ENCODE results near the gene PTCD2. TPM values are rescaled to one million over a fixed set of nuclear protein-coding genes. Genes with fewer than 3 reads are reported as not detected.
"Not testable (repeated sequence)": the region's sequence is repeated elsewhere in the genome, so short reads cannot be mapped to it uniquely, and the experiment has no call there.

PTCD2 gene
- total RNA-seq, 2 donors from 2014 or later = 9.1 to 14.8 TPM

DNA sequence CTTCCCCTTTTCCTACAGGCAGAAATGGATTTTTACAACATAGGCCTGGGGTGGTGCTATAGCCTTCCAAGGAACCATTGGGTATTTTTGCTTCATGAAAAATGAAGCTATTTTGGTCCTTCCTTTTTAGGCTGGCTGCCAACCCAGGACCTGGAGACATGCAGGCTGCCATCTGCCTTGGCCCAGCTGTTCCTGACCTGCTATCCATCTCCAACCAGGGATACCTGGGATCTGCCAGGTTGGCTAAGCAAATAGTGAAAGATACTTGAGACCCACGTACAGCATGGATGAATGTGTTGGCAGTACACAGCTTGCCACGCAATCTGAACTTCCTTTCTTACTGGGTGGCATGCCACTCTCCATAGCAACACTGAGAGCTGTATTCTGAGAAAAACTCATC, 31.2 kb upstream of the PTCD2 start:
- Mint-ChIP-seq H3K4me3 (no peak overlapping the region), H3K9me3 (no peaks in the 10 kb centered on the region), H3K27me3 (no peaks in the 10 kb centered on the region), H3K27ac (no peak overlapping the region), H3K36me3 (ENCODE audit: low read depth) (peaks cover 89% of the 10 kb centered on the region), H3K4me1 (peaks cover 4% of the 10 kb centered on the region)
- no peak for ATAC-seq (replicated peaks)

- Mint-ChIP-seq H3K4me1 (peaks cover 3% of the 10 kb centered on the region), H3K36me3 (ENCODE audit: low read depth) (peaks cover 91% of the 10 kb centered on the region), H3K27me3 (no peaks in the 10 kb centered on the region), H3K27ac (no peak overlapping the region), H3K9me3 (no peaks in the 10 kb centered on the region), H3K4me3 (no peak overlapping the region)
- ATAC-seq (replicated peaks) = no peak
Observed at GRCh38 chr5:72290356-72291133, 29.6 kb upstream of the PTCD2 start.

DNA sequence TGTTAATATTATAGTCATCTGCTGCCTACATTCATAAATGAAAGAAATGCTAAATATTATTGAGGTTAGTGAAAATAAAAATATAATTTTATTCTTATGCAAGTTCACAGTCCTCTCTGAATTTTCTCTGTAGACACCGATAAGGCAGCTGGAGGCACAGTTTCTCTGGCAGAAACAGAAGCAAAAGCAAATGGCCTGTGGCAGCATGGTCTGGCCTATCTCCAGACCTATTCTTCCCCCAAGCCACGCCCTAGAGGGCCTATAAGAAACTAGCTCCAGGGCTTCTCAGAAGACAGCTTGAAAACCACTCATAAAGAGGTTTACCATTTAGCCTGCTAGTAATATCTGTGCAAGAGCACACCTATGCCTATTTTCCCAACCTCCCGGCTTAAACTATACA, 28.6 kb upstream of the PTCD2 start:
- Mint-ChIP-seq H3K27me3 (no peaks in the 10 kb centered on the region), H3K4me1 (peaks cover 3% of the 10 kb centered on the region), H3K27ac (no peak overlapping the region), H3K36me3 (ENCODE audit: low read depth) (peaks cover 91% of the 10 kb centered on the region), H3K9me3 (no peaks in the 10 kb centered on the region), H3K4me3 (no peak overlapping the region)
- ATAC-seq (replicated peaks) = no peak

- no peaks in the 10 kb centered on the region for H3K9me3 Mint-ChIP-seq
- no peaks in the 10 kb centered on the region for H3K27me3 Mint-ChIP-seq
- H3K36me3 Mint-ChIP-seq (ENCODE audit: low read depth) = peaks cover 91% of the 10 kb centered on the region
- H3K4me1 Mint-ChIP-seq = peaks cover 3% of the 10 kb centered on the region
- no peak overlapping the region for H3K27ac Mint-ChIP-seq
- no peak overlapping the region for H3K4me3 Mint-ChIP-seq
- no peak for ATAC-seq (replicated peaks)
Observed at GRCh38 chr5:72292411-72292810, 27.8 kb upstream of the PTCD2 start.

DNA sequence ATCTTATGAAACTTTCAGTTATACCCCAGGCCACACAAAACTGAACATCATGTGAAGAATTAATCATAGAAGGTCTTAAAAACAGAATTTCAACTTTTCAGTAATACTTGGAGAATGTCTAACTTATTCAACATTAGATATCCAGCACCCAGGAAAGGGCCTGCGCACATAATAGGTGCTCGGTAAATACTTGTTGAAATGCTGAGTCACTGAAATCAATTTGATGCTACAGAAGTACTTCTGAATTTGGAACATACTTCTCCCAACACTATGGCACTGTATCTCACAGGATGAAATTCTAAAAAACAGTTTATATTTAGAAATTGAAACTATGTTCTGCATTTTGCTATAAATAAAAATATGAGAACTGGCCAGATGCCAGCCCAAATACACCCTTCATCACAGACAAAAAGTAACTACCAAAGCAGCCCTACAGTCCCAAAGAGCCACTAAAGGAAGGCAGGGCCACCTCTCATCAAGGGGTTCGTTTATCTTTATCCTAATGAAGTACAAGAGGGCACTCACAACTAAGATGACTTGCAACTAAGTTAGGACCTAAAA, 26.6 kb upstream of the PTCD2 start:
- no peak overlapping the region for H3K4me3 Mint-ChIP-seq
- no peak overlapping the region for H3K27ac Mint-ChIP-seq
- H3K36me3 Mint-ChIP-seq (ENCODE audit: low read depth) = peaks cover 91% of the 10 kb centered on the region
- ATAC-seq (replicated peaks) = no peak
- H3K27me3 Mint-ChIP-seq = no peaks in the 10 kb centered on the region
- H3K9me3 Mint-ChIP-seq = no peaks in the 10 kb centered on the region
- peaks cover 3% of the 10 kb centered on the region for H3K4me1 Mint-ChIP-seq

- no peaks in the 10 kb centered on the region for H3K9me3 Mint-ChIP-seq
- no peaks in the 10 kb centered on the region for H3K27me3 Mint-ChIP-seq
- no peak for ATAC-seq (replicated peaks)
- peaks cover 94% of the 10 kb centered on the region for H3K36me3 Mint-ChIP-seq (ENCODE audit: low read depth)
- peaks cover 7% of the 10 kb centered on the region for H3K4me1 Mint-ChIP-seq
- no peak overlapping the region for H3K4me3 Mint-ChIP-seq
- H3K27ac Mint-ChIP-seq = no peak overlapping the region
Observed at GRCh38 chr5:72294473-72294872, 25.7 kb upstream of the PTCD2 start.

DNA sequence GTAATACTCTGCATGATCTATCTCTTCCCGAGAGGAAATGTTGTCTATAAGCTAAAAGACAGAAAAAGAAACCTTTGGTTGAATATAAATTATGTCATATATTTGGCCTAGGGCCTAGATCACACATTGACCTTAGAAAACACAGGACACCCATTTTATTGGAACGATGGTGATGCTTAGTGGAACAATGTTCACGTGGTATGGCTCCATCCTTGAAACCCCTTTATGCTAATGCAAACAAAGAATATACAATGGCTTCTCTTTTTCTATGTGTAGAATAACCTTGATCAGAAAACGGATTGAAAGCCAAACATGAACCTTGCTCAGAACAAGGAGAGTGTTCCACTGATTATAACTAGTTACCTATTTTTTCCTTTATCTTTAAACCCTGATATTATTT, 24.6 kb upstream of the PTCD2 start:
- H3K4me1 Mint-ChIP-seq = peaks cover 7% of the 10 kb centered on the region
- peaks cover 93% of the 10 kb centered on the region for H3K36me3 Mint-ChIP-seq (ENCODE audit: low read depth)
- H3K27me3 Mint-ChIP-seq = no peaks in the 10 kb centered on the region
- H3K27ac Mint-ChIP-seq = peak overlapping the region; percentile 54
- no peaks in the 10 kb centered on the region for H3K9me3 Mint-ChIP-seq
- ATAC-seq (replicated peaks) = no peak
- no peak overlapping the region for H3K4me3 Mint-ChIP-seq

- Mint-ChIP-seq H3K4me1 (peaks cover 7% of the 10 kb centered on the region), H3K27ac (peak overlapping the region; percentile 54), H3K4me3 (no peak overlapping the region), H3K9me3 (no peaks in the 10 kb centered on the region), H3K36me3 (ENCODE audit: low read depth) (peaks cover 89% of the 10 kb centered on the region), H3K27me3 (no peaks in the 10 kb centered on the region)
- ATAC-seq (replicated peaks) = no peak
Observed at GRCh38 chr5:72296256-72296655, 23.9 kb upstream of the PTCD2 start.

DNA sequence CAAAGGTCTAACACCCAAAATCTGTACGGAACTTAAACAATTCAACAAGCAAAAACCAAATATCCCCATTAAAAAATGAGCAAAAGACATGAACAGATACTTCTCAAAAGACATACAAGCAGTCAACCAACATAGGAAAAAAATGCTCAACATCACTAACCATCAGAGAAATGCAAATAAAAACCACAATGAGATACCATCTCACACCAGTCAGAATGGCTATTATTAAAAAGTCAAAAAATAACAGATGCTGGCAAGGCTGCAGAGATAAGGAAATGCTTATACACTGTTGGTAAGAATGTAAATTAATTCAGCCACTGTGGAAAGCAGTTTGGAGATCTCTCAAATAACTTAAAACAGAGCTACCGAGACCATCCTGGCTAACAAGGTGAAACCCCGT, 22.0 kb upstream of the PTCD2 start:
- H3K27ac Mint-ChIP-seq = not testable (repeated sequence)

GRCh38 chr5:72298711-72299110, 21.5 kb upstream of the PTCD2 start:
- Mint-ChIP-seq H3K27ac (no peak overlapping the region), H3K4me1 (peaks cover 7% of the 10 kb centered on the region), H3K36me3 (ENCODE audit: low read depth) (peaks cover 93% of the 10 kb centered on the region), H3K4me3 (no peak overlapping the region), H3K27me3 (no peaks in the 10 kb centered on the region), H3K9me3 (no peaks in the 10 kb centered on the region)
- ATAC-seq (replicated peaks) = no peak

More for the DNA sequence above, 22.0 kb upstream of the PTCD2 start:
- H3K4me1 Mint-ChIP-seq; H3K27me3 Mint-ChIP-seq; ATAC-seq (replicated peaks); H3K9me3 Mint-ChIP-seq; H3K4me3 Mint-ChIP-seq: not testable (repeated sequence)
- H3K36me3 Mint-ChIP-seq (ENCODE audit: low read depth) = peaks cover 93% of the 10 kb centered on the region

- Mint-ChIP-seq H3K4me3 (no peak overlapping the region), H3K27me3 (no peaks in the 10 kb centered on the region), H3K4me1 (peaks cover 9% of the 10 kb centered on the region), H3K27ac (no peak overlapping the region), H3K9me3 (no peaks in the 10 kb centered on the region), H3K36me3 (ENCODE audit: low read depth) (peaks cover 86% of the 10 kb centered on the region)
- no peak for ATAC-seq (replicated peaks)
Observed at GRCh38 chr5:72300590-72301339, 19.4 kb upstream of the PTCD2 start.

- Mint-ChIP-seq H3K27me3 (no peaks in the 10 kb centered on the region), H3K9me3 (no peaks in the 10 kb centered on the region), H3K4me1 (peaks cover 9% of the 10 kb centered on the region), H3K27ac (no peak overlapping the region), H3K4me3 (no peak overlapping the region), H3K36me3 (ENCODE audit: low read depth) (peaks cover 81% of the 10 kb centered on the region)
- ATAC-seq (replicated peaks) = no peak
Observed at GRCh38 chr5:72301557-72301956, 18.6 kb upstream of the PTCD2 start.

DNA sequence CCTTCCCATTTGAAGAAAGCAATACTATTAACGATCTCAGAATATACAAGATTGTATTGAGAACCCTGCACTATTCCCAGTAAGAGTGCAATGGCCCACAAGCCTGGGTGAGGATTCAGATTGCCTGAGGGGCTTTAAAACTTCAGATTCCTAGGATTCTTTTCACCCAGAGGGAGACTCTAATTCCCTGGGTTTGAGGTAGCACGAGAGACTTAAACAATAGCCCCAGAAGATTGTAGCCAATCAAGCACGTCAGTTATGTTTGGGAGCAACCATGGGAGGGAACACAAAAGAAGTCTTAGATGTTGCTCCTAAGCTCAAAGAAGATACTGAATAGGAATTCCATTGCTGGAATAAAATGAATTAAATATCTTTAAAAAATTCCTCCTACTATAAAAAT, 18.0 kb upstream of the PTCD2 start:
- Mint-ChIP-seq H3K36me3 (ENCODE audit: low read depth) (peaks cover 76% of the 10 kb centered on the region), H3K4me1 (peaks cover 9% of the 10 kb centered on the region), H3K9me3 (no peaks in the 10 kb centered on the region), H3K27ac (no peak overlapping the region), H3K27me3 (no peaks in the 10 kb centered on the region), H3K4me3 (no peak overlapping the region)
- no peak for ATAC-seq (replicated peaks)

GRCh38 chr5:72305194-72306142, 14.7 kb upstream of the PTCD2 start:
- peaks cover 69% of the 10 kb centered on the region for H3K36me3 Mint-ChIP-seq (ENCODE audit: low read depth)
- ATAC-seq (replicated peaks) = no peak
- peak overlapping the region; percentile 14 for H3K4me3 Mint-ChIP-seq
- H3K27me3 Mint-ChIP-seq = no peaks in the 10 kb centered on the region
- H3K9me3 Mint-ChIP-seq = no peaks in the 10 kb centered on the region
- peak overlapping the region; percentile 50 for H3K27ac Mint-ChIP-seq
- H3K4me1 Mint-ChIP-seq = peaks cover 14% of the 10 kb centered on the region

Measured in activated T-helper 17 cell treated with anti-CD3 and anti-CD28 coated beads, Interleukin-2, amount 50 U/mL, for 72 hours (primary cell).